Mammary epithelial cell (primary cell): ENCODE measurements around the gene LYZL4.

ENCODE experiments used
- CTCF ChIP-seq, 2 donors: IDR thresholded peaks in 1 of 2; conservative IDR thresholded peaks in 1 of 2; 2 replicates each; pipeline ENCODE4 v1.5.1; 2011 to 2012; ENCODE audit warnings: inconsistent platforms in 2 of 2, low read length in 2 of 2, mild to moderate bottlenecking in 2 of 2, control low read depth in 1 of 2, low read depth in 1 of 2; ENCODE audit not compliant: insufficient read depth in 1 of 2; ENCODE audit errors: extremely low read depth in 1 of 2
- EZH2 ChIP-seq: IDR thresholded peaks from 2 replicates; pipeline ENCODE4 v1.6.1; 2012; ENCODE audit warnings: low read length, inconsistent platforms, borderline replicate concordance

GRCh38 chr3:42451546-42452230, 41.3 kb upstream of the LYZL4 start:
- TF ChIP-seq CTCF (conservative IDR thresholded peaks at IDR 0.05 in 1 of 2, IDR thresholded peaks at IDR 0.05 in 1 of 2; ENCODE audit: extremely low read depth in 1 of 2, insufficient read depth in 1 of 2, low read depth in 1 of 2, low read length in 2 of 2) (no peak), EZH2 (no peak)
